HCT116 (cell line): ENCODE data around the gene MKI67. TPM values are rescaled to one million over a fixed set of nuclear protein-coding genes. Genes with fewer than 3 reads are reported as not detected.

Source experiments
- ATAC-seq: fragments of 200-7000 bp; cut with Tn5 transposase; 2 replicates; pipeline ENCODE4 v1.9.1; 2020; ENCODE audit warnings: mild to moderate bottlenecking, moderate library complexity
- BruUV-seq: library from RNA; stranded (reverse); fragments of 400-500 nt; replicated peaks from 2 replicates; lab custom pipeline; 2021; lab: Mats Ljungman, UMichigan
- CTCF ChIA-PET: fragments of 300-600 bp; sonication (Branson Sonifier 250); formaldehyde crosslinking; loops from one replicate; lab custom pipeline; 2021; ENCODE audit warnings: antibody characterized with exemption; lab: Charles Lee
- POLR2A ChIA-PET: fragments of 300-600, 350-600 bp; sonication (Branson Sonifier 250); formaldehyde crosslinking; loops from one replicate; lab custom pipeline; 2021; ENCODE audit warnings: antibody characterized with exemption; lab: Charles Lee
- RAD21 ChIA-PET, 2 experiments: fragments of 300-600 bp; sonication (Branson Sonifier 250); formaldehyde crosslinking; loops; one replicate each; lab custom pipeline; 2023; ENCODE audit warnings: low total read pairs in 2 of 2; ENCODE audit not compliant: uncharacterized antibody in 2 of 2, unreplicated experiment in 2 of 2, low non-redundant PET in 1 of 2; lab: Charles Lee
- DNase-seq: peaks from one replicate; pipeline ENCODE4 v3.0.0-alpha.2; 2010; ENCODE audit warnings: low read depth, low spot score
- H2AFZ ChIP-seq: fragments of 200-600 bp; shearing (Covaris generic), sonication (generic); 2 replicates; pipeline ENCODE4 v1.6.1; 2017; ENCODE audit warnings: low read depth, mixed run types, mixed read lengths, antibody characterized with exemption, low read length; ENCODE audit not compliant: poor library complexity, severe bottlenecking
- H3K27ac ChIP-seq: 2 replicates; pipeline ENCODE4 v1.5.1; 2012; ENCODE audit warnings: low read depth, low read length
- H3K27me3 ChIP-seq: fragments of 200-600 bp; sonication (generic); 2 replicates; pipeline ENCODE4 v1.6.1; 2016; ENCODE audit warnings: mixed run types, low read length, mixed read lengths; ENCODE audit not compliant: insufficient read depth
- H3K36me3 ChIP-seq, 2 experiments: fragments of 200-500 bp in 1 of 2; fragments of 200-600 bp in 1 of 2; sonication (Bioruptor generic) in 1 of 2; sonication (generic) in 1 of 2; 2 replicates each; pipeline versions ENCODE4 v1.5.1 to v1.6.1; 2014 to 2016; ENCODE audit warnings: low read length in 2 of 2, inconsistent platforms in 1 of 2, mixed read lengths in 1 of 2, mixed run types in 1 of 2; ENCODE audit not compliant: insufficient read depth in 2 of 2, control insufficient read depth in 1 of 2
- H3K4me1 ChIP-seq, 2 experiments: fragments of 200-600 bp in 1 of 2; sonication (generic) in 1 of 2; 2 replicates each; pipeline versions ENCODE4 v1.5.1 to v1.6.1; 2012 to 2017; ENCODE audit warnings: low read length in 2 of 2, inconsistent platforms in 1 of 2, mild to moderate bottlenecking in 1 of 2, mixed read lengths in 1 of 2, mixed run types in 1 of 2, moderate library complexity in 1 of 2; ENCODE audit not compliant: insufficient read depth in 2 of 2, control insufficient read depth in 1 of 2
- H3K4me2 ChIP-seq: fragments of 200-600 bp; sonication (generic); 2 replicates; pipeline ENCODE4 v1.6.1; 2017; ENCODE audit warnings: mixed run types, low read length, mixed read lengths
- H3K4me3 ChIP-seq, 2 experiments: fragments of 200-600 bp in 1 of 2; sonication (generic) in 1 of 2; replicated peaks in 1 of 2; 2 replicates each; pipeline ENCODE4 v1.5.1; 2011 to 2016; ENCODE audit warnings: low read length in 2 of 2, control low read depth in 1 of 2, low read depth in 1 of 2, mild to moderate bottlenecking in 1 of 2, mixed read lengths in 1 of 2, mixed run types in 1 of 2
- H3K79me2 ChIP-seq: fragments of 200-600 bp; sonication (generic); 2 replicates; pipeline ENCODE4 v1.6.1; 2017; ENCODE audit warnings: mild to moderate bottlenecking, mixed run types, low read length, moderate library complexity, mixed read lengths; ENCODE audit not compliant: insufficient read depth
- H3K9ac ChIP-seq: fragments of 200-600 bp; sonication (generic); 2 replicates; pipeline ENCODE4 v1.6.1; 2016; ENCODE audit warnings: low read length, mixed read lengths
- H3K9me2 ChIP-seq: fragments of 200-600 bp; sonication (generic), shearing (Covaris generic); 2 replicates; pipeline ENCODE4 v1.6.1; 2017; ENCODE audit warnings: mixed run types, mild to moderate bottlenecking, moderate library complexity; ENCODE audit not compliant: insufficient read depth
- H3K9me3 ChIP-seq, 2 experiments: fragments of 200-500 bp in 1 of 2; fragments of 200-600 bp in 1 of 2; sonication (Bioruptor generic) in 1 of 2; sonication (generic) in 1 of 2; 2 replicates each; pipeline ENCODE4 v1.6.1; 2014 to 2017; ENCODE audit warnings: low read length in 2 of 2, mixed read lengths in 2 of 2, inconsistent platforms in 1 of 2, low read depth in 1 of 2, mild to moderate bottlenecking in 1 of 2, mixed run types in 1 of 2, moderate library complexity in 1 of 2; ENCODE audit not compliant: control insufficient read depth in 1 of 2, insufficient read depth in 1 of 2
- H4K20me1 ChIP-seq: fragments of 200-600 bp; sonication (generic), shearing (Covaris generic); 2 replicates; pipeline ENCODE4 v1.6.1; 2017; ENCODE audit warnings: mixed run types, mild to moderate bottlenecking, moderate library complexity; ENCODE audit not compliant: insufficient read depth
- CTCF ChIP-seq, 3 experiments: fragments of 200-600 bp in 1 of 3; sonication (generic) in 1 of 3; IDR thresholded peaks in 2 of 3; conservative IDR thresholded peaks in 1 of 3; 2 replicates each; pipeline ENCODE4 v1.5.1; 2012 to 2017; ENCODE audit warnings: low read depth in 2 of 3, low read length in 2 of 3, antibody characterized with exemption in 1 of 3, borderline replicate concordance in 1 of 3, control low read depth in 1 of 3, mild to moderate bottlenecking in 1 of 3, mixed read lengths in 1 of 3, mixed run types in 1 of 3, moderate library complexity in 1 of 3; ENCODE audit not compliant: insufficient read depth in 1 of 3
- EGR1 ChIP-seq: IDR thresholded peaks from 2 replicates; pipeline ENCODE4 v1.6.1; 2012; ENCODE audit warnings: low read depth
- ELF1 ChIP-seq: IDR thresholded peaks from 2 replicates; pipeline ENCODE4 v1.6.1; 2012; ENCODE audit warnings: low read depth, borderline replicate concordance
- JUND ChIP-seq: IDR thresholded peaks from 2 replicates; pipeline ENCODE4 v1.6.1; 2012
- POLR2AphosphoS5 ChIP-seq: IDR thresholded peaks from 2 replicates; pipeline ENCODE4 v1.6.1; 2011; ENCODE audit warnings: mild to moderate bottlenecking, low read depth, low read length, moderate library complexity
- RAD21 ChIP-seq: IDR thresholded peaks from 2 replicates; pipeline ENCODE4 v1.6.1; 2012; ENCODE audit warnings: low read depth, mild to moderate bottlenecking
- SIN3A ChIP-seq: IDR thresholded peaks from 2 replicates; pipeline ENCODE4 v1.6.1; 2012; ENCODE audit warnings: low read depth
- SRF ChIP-seq: IDR thresholded peaks from 2 replicates; pipeline ENCODE4 v1.6.1; 2012; ENCODE audit warnings: low read depth
- ZNF274 ChIP-seq: fragments of 200-500 bp; sonication (Bioruptor generic); IDR thresholded peaks from 2 replicates; pipeline ENCODE4 v1.6.1; 2014; ENCODE audit warnings: mild to moderate bottlenecking, low read depth, low read length, inconsistent platforms
- intact Hi-C: fragments of 100-400 bp; cut with micrococcal nuclease; formaldehyde crosslinking; loops from 2 replicates; pipeline ENCODE4 v1.10.0; 2022
- total RNA-seq: library from RNA; stranded (reverse); gene quantifications from one replicate; pipeline ENCODE4 v1.2.1, GENCODE V29; 2021; ENCODE audit not compliant: unreplicated experiment
- TF ChIP-seq, protein P1 (sequence below): IDR thresholded peaks from 2 replicates; pipeline ENCODE4 v1.6.1; 2011; ENCODE audit warnings: mild to moderate bottlenecking, low read length, moderate library complexity; ENCODE audit not compliant: insufficient replicate concordance; ENCODE audit errors: extremely low read depth
- TF ChIP-seq, protein P2 (sequence below): IDR thresholded peaks from 2 replicates; pipeline ENCODE4 v1.6.1; 2012

Gene MKI67
- total RNA-seq, 1 experiment from 2014 or later: 202 TPM

DNA sequence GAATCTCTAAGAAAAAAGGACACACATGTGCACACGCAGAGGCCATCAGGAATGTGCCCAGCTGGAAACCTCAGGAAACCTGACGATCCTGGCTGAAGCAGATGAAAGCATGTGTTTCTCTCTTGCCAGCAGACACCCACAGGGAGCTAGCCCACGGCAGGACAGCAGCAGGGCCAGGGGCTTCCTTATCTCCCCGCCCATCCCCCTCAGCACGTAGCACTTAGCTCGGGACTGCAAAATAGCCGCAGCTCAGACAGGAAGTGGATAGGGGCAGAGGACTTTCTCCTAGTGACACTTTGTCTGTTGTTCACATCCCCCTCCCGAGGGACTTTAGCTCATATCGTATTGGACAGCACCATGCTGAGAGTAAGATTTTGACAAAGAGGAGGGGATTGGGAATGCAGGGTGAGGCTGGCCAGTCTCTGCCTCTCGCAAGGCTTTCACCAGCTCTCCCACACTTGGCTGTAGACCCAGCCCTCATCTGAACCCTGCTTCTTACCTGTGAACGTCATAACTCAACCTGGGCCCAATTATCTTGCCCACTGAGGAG is 63.8 kb downstream of the MKI67 start:
- H3K27me3 ChIP-seq: no peaks in the 10 kb centered on the region
- no peaks in the 10 kb centered on the region for H4K20me1 ChIP-seq
- RAD21 ChIA-PET: interaction anchor here in 1 of 2 experiments (0.6 kb wide), 1 partner anchor 67 kb away, joined by 3 read pairs; no protein-coding TSS in a partner anchor
- H3K79me2 ChIP-seq: no peaks in the 10 kb centered on the region
- H3K9me3 ChIP-seq: no peaks in the 10 kb centered on the region
- no peaks in the 10 kb centered on the region for H3K9me2 ChIP-seq
- intact Hi-C loops: no loop called here
- no peak overlapping the region for H3K4me3 ChIP-seq
- TF ChIP-seq SRF (no peak), CTCF (IDR thresholded peaks at IDR 0.05 in 2 of 3, conservative IDR thresholded peaks at IDR 0.05 in 1 of 3; ENCODE audit: borderline replicate concordance in 1 of 3, insufficient read depth in 1 of 3, low read depth in 2 of 3, low read length in 2 of 3) (no peak), ZNF274 (no peak), ELF1 (no peak), JUND (no peak), EGR1 (no peak), SIN3A (no peak), POLR2AphosphoS5 (no peak), RAD21 (no peak)
- TF ChIP-seq, protein P1, sequence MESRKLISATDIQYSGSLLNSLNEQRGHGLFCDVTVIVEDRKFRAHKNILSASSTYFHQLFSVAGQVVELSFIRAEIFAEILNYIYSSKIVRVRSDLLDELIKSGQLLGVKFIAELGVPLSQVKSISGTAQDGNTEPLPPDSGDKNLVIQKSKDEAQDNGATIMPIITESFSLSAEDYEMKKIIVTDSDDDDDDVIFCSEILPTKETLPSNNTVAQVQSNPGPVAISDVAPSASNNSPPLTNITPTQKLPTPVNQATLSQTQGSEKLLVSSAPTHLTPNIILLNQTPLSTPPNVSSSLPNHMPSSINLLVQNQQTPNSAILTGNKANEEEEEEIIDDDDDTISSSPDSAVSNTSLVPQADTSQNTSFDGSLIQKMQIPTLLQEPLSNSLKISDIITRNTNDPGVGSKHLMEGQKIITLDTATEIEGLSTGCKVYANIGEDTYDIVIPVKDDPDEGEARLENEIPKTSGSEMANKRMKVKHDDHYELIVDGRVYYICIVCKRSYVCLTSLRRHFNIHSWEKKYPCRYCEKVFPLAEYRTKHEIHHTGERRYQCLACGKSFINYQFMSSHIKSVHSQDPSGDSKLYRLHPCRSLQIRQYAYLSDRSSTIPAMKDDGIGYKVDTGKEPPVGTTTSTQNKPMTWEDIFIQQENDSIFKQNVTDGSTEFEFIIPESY: no peak
- TF ChIP-seq, protein P2, sequence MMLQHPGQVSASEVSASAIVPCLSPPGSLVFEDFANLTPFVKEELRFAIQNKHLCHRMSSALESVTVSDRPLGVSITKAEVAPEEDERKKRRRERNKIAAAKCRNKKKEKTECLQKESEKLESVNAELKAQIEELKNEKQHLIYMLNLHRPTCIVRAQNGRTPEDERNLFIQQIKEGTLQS: no peak
- BruUV-seq: no TSS peak
- CTCF ChIA-PET: interaction anchor here (1.4 kb wide), 1 partner anchor 15 kb away, joined by 4 read pairs; no protein-coding TSS in a partner anchor
- H3K4me2 ChIP-seq: no peak overlapping the region
- no peak for ATAC-seq
- no peaks in the 10 kb centered on the region; a peak in 1 of 4 replicates for H3K36me3 ChIP-seq
- no peak overlapping the region for H2AFZ ChIP-seq
- H3K4me1 ChIP-seq: no peaks in the 10 kb centered on the region
- POLR2A ChIA-PET: no interaction called here
- H3K9ac ChIP-seq: no peak overlapping the region
- no peak overlapping the region for H3K27ac ChIP-seq
- DNase-seq: no peak
